ENCODE measurements around the gene GLG1.

The GLG1 gene

GRCh38 chr16:74608381-74608780, 1.5 kb upstream of the GLG1 start:
- DNase-seq: no peak

GRCh38 chr16:74607962-74608356, 1.0 kb upstream of the GLG1 start:
- no peak for DNase-seq

DNA sequence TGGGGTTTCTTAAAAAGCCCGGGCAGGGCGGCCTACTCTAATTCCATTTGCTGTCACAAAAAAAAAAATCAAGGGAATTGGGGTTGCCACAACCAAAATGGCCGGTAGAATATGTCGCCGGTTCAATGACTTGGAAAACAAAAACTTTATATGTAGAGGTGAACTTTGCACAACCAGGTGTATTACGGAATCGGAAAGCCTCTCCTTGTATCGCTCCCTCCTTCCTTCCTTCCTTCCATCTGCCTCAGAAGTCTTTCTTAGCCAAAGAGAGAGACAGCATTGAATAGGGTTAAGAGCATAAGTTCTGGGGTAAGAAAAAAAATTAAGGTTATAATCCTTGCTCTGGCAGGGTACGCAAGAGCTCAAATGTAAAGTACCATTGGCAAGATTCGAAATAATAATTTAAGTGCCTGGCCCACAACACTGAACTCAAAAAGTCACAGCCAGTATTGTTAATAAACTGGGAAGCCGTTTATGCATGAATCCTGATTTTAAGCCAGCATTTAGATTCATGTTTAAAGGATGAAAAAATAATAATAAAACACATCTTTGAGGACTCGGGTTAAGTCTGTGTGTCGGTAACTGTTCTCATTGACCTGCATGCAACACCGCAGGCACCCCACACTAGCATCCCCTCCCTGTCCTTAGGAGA, 522 bp upstream of the GLG1 start:
- no peak for DNase-seq

DNA sequence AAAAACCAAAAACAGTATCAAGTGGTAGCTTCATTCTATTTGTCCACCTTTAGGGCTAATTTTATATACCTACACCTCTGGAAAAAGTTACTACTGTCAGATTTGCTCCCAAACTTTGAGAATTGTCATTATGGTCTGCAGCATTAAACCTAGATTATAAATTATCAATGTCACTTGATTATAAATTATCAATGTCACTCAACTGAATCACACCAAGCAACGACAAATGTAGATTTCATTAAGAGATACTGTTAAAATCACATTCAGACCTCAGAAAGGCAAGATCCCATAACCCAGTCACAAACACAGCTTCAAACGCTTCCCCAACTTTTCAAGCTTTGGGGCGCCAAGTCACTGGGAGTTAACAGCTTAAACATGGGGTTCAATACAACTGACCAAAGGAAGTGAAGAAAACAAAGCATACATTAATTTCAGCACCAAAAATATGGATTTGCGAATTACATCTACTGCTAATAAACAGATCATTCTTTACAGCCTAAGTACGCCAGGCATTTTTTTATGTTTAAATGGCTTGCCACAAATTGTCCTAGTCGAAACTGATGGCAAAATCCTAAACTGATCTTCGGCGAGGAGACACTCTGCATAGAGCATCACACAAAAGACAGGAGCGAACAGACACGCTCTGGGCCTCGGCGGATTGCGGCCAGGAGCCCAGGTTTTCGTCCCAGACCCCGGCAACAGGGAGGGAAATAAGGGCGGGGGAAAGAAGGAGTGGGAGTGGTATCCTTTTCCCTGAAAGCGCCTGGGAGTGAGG, 981 bp downstream of the GLG1 start:
- DNase-seq: no peak

- DNase-seq: no peak
Measured at GRCh38 chr16:74605332-74605731, 1.6 kb downstream of the GLG1 start.

DNA sequence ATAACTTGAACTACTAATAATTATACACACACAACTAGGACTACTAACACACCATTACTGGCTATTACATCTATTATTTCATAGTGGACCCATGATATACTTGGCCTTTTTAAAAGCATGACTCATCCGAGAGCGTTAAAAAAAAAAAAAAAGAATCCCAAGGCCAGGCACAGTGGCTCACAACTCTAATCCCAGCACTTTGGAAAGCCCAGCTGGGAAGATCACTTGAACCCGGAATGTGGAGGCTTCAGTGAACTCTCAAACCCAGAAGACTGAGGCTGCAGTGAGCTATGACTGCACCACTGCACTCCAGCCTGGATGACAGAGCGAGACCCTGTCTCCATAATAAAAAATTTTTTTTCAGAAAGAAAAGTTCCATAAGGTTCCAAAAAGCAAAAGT, 3.1 kb downstream of the GLG1 start:
- DNase-seq: no peak

DNA sequence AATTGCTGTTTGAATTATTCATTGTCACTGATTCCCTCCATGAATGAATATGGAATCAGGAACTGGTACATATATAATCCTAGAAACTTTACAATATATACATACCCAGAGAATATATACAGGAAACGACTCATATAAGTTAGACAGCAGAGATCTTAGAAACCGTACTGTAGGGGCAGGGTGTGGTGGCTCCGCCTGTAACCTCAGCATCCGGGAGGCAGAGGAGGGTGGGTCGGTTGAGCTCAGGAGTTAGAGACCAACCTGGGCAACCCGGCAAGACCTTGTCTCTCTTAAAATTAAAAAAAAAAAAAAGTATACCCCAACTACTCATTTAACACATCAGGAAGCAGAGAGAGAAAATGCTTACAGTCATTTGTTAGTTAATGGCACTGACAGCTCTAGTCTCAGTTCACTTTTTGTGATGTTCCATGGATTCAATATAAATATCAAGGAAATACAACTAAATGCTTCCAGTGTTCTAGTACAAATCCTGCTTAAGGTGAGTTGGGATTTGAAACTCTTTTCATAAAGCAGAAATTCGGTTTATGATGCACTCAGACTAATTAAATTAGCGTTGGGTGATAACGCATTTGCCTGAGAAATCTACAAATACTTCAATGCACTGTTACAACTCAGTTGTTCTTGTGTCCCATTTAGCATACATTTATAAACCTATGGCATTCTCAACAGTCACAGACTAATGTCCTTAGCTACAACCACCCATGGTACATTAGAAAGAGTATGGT, 5.6 kb downstream of the GLG1 start:
- DNase-seq: no peak

DNA sequence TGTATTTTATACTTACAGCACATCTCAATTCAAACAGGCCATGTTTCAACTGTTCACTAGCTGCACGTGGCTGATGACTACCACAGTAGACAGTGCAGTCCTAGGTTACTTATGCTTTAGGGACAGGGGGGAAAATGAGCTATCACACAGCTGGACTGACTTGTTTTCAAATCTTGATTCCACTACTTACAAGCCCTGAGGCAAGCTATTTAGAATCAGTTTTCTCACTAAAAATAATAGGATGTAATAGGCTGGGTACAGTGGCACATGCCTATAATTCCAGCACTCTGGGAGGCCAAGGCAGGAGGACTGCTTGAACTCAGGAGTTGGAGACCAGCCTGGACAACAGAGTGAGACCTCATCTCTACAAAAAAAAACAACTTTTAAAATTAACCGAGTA, 10.3 kb downstream of the GLG1 start:
- no peak for DNase-seq

DNA sequence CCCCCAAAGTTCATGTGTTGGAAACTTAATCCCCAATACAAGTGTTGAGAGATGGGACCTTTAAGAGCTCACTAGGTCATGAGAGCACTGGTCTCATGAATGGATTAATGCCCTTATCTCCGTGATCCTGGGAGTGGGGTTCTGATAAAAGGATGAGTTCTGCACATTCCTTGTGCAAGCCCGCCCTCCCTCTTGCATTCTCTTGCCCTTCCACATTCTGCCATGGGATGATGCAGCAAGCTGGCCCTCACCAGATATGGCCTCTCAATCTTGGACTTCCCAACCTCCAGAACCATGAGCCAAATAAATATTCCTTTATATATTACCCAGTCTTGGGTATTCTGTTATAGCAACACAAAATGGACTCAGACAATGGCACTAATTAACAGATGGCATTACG, 14.1 kb downstream of the GLG1 start:
- DNase-seq: no peak

GRCh38 chr16:74591876-74592650, 14.9 kb downstream of the GLG1 start:
- DNase-seq: no peak

DNA sequence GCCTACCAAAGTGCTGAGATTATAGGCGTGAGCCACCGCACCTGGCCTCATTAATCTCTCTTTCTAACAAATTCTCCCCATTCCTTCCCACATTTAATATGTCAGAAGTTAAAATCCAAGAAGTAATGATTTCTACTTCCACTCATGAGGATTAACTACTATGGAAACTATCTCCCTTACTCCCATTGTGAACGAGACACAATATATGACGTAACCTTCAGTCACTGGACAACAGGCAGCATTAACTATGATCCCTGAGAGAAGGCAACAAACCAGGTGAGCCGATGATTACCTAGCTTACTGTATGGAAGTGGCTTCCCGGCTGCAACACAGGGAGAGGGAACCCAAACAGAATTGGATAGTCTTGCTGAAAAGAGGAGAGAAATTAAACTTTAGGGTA, 20.0 kb downstream of the GLG1 start:
- no peak for DNase-seq

GRCh38 chr16:74585846-74586443, 21.0 kb downstream of the GLG1 start:
- no peak for DNase-seq

DNA sequence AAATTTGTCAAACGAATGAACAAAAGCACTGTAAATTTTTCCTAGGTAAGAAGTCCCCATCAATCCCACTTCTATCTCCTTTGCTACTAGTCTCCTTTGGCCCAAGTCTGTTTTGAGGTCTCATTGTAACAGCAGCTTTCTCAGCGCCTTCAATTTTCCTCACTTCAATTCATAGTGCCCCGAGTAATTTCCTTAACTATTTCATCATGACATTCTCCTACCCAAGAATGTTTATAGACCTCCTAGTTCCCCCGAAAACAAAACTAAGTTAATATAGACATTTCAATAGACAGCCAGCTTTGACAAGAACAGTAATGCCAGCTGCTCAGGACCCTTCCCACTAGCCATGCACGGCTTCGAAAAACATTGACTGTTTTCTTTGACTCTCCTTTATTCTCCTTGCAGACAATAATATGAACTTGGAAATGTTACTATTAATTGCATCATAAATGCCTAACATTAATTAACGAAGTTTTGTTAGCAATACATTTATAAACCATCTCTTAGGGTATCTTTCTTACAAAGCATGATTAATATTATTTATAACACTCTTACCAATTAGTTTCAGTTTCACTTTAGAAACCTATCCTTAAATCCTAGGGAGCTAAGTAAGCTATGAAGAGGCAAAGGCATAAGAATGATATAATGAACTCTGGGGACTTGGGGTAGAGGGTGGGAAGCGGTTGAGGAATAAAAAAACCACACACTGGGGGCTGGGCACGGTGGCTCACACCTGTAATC, 22.8 kb downstream of the GLG1 start:
- DNase-seq: no peak

DNA sequence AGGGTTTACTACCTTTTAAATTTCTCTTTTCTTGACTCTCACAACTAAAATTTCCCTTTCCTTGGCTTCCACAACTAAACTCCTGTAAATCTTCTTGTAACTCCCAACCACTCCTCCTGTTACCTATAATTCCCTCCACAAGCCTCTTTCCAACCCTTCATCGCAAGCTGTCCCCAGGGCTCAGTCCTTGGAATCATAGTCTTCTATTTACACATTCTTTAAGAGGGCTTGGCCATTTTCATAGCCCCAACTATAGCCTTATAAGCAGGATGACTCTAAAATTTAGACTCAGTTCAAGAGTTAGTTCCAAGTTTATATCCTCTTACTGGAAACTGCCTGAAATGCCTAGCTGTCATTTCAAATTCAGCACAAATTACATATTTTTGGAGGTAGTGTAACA, 23.9 kb downstream of the GLG1 start:
- DNase-seq: no peak

- no peak for DNase-seq
Measured at GRCh38 chr16:74580833-74581232, 26.1 kb downstream of the GLG1 start.

- no peak for DNase-seq
Measured at GRCh38 chr16:74578838-74579237, 28.1 kb downstream of the GLG1 start.

DNA sequence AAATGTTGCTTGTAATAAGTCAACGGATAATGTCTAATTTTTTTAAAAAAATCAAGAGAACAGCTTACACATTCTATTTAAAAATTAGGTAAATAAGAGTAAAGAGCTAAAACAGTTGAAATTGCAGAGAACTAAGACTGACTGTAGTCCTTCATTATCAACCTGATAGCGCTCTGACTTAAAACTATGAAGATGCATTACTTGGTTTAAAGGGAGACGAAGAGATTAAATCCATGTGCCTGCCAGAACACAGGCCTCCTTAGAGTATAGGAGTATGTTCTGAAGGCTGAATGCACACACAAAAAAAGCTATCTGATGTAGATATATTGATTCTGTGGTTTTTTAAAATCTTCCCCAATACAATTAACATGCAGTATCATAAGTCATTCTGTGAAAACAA, 28.5 kb downstream of the GLG1 start:
- no peak for DNase-seq

GRCh38 chr16:74577882-74578366, 29.0 kb downstream of the GLG1 start:
- no peak for DNase-seq

DNA sequence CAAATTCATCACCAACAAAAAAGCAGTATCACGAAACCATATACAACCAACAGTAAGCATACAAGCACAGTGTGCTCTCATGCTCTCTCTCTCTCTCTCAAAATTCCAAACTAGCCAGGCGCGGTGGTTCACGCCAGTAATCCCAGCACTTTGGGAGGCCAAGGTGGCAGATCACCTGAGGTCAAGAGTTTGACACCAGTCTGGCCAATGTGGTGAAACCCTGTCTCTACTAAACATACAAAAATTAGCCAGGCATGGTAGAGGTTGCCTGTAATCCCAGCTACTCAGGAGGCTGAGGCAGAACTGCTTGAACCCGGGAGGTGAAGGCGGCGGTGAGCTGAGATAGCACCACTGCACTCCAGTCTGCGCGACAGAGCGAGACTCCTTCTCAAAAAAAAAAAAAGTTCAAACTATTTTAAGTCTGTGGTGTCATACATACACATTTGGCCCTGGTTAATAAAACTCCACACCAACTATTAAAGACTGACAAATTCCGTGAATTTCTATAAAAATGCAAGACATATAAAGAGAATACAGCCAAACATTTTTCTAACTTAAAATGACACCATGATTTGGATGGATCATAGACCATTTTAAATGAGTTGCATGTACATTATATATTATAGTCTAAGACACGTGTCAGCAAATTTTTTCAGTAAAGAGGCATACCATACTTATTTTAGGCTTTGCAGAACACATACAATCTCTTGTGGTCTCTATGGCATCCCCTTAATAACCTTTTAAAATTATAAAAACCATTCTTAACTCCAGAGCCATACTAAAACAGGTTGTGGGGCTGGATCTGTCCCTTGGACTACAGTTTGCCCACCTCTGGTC, 30.9 kb downstream of the GLG1 start:
- no peak for DNase-seq

DNA sequence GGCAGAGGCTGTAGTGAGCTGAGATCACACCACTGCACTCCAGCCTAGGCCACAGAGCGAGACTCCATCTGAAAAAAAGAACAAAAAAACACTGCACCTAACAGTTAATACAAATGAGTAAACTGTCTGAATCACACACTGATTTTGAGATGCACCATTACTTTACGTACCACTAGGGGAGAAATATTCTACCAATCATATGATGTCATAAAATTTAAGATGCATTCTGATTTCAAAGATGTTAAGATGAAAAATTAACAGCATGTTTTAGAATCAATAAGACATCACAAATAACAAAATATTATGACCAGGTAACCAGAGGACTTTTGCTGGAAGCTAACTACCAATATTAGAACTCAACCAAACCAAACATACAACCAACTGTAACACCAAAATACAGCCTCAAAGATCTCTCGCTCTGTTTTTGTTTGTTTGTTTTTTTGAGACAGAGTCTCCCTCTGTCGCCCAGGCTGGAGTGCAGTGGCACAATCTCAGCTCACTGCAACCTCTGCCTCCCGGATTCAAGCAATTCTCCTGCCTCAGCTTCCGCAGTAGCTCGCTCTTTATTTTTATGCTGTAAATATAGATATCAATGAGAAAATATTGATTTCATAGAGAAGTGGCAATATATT, 31.6 kb downstream of the GLG1 start:
- DNase-seq: no peak

DNA sequence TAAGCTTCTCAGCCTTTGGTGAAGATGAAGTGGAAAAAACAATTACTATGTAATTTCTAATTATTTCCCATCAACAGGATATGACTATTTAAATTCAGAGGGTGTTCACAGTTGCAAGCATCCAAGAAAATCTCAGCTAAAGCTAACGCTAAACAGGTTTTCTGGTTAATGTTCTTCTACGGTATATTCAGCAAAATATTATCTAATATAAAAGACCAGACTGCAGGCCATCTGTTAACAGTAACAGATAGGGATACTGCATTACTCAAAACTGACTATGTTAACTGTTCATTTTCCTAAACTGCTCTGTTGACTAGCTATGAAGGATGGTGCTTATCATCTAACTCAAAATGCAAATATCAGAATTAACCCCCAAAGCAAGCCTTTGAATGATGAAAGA, 32.8 kb downstream of the GLG1 start:
- DNase-seq: no peak

Measured in islet precursor cell (in vitro differentiated cells).